SK-N-SH treated with all-trans-retinoic acid at 6 μM for 48 hours (cell line): ENCODE data around the gene HAAO.

ENCODE experiments used
- ARNTL ChIP-seq: fragments of 450-650 bp; formaldehyde crosslinking; IDR thresholded peaks from 2 replicates; pipeline ENCODE4 v1.5.0; 2020; ENCODE audit warnings: low read depth, mild to moderate bottlenecking, moderate library complexity, borderline replicate concordance
- CSDC2 ChIP-seq: fragments of 250-450 bp; sonication (Bioruptor Pico); IDR thresholded peaks from 2 replicates; pipeline ENCODE4 v1.5.0; 2020; ENCODE audit warnings: mild to moderate bottlenecking, moderate library complexity
- ESRRG ChIP-seq: fragments of 250-450 bp; sonication (Bioruptor Pico); IDR thresholded peaks from 2 replicates; pipeline ENCODE4 v1.6.1; 2021; ENCODE audit warnings: mild to moderate bottlenecking
- RARB ChIP-seq: fragments of 250-450 bp; sonication (Bioruptor Pico); IDR thresholded peaks from 2 replicates; pipeline ENCODE4 v1.8.0; 2021; ENCODE audit warnings: mild to moderate bottlenecking, moderate library complexity
- TCF4 ChIP-seq: fragments of 250-450 bp; sonication (Bioruptor Pico); IDR thresholded peaks from 2 replicates; pipeline ENCODE4 v1.8.0; 2021; ENCODE audit warnings: mild to moderate bottlenecking, moderate library complexity, borderline replicate concordance
- ZC3H10 ChIP-seq: fragments of 250-450 bp; sonication (Bioruptor Pico); IDR thresholded peaks from 2 replicates; pipeline ENCODE4 v1.5.1; 2021; ENCODE audit warnings: mild to moderate bottlenecking, moderate library complexity
- ZFP30 ChIP-seq: fragments of 450-650 bp; formaldehyde crosslinking; IDR thresholded peaks from 2 replicates; pipeline ENCODE4 v1.5.0; 2022; ENCODE audit warnings: mild to moderate bottlenecking, moderate library complexity
- TF ChIP-seq, protein P1 (sequence below): fragments of 250-450 bp; sonication (Bioruptor Pico); IDR thresholded peaks from 2 replicates; pipeline ENCODE4 v1.8.0; 2020; ENCODE audit warnings: mild to moderate bottlenecking, moderate library complexity, borderline replicate concordance
- TF ChIP-seq, protein P2 (sequence below): fragments of 250-450 bp; sonication (Bioruptor Pico); IDR thresholded peaks from 2 replicates; pipeline ENCODE4 v1.5.1; 2020; ENCODE audit warnings: low read depth, mild to moderate bottlenecking, moderate library complexity
- TF ChIP-seq, protein P3 (sequence below): fragments of 250-450 bp; sonication (Bioruptor Pico); IDR thresholded peaks from 2 replicates; pipeline ENCODE4 v1.8.0; 2021; ENCODE audit warnings: low read depth, mild to moderate bottlenecking, moderate library complexity, borderline replicate concordance

DNA sequence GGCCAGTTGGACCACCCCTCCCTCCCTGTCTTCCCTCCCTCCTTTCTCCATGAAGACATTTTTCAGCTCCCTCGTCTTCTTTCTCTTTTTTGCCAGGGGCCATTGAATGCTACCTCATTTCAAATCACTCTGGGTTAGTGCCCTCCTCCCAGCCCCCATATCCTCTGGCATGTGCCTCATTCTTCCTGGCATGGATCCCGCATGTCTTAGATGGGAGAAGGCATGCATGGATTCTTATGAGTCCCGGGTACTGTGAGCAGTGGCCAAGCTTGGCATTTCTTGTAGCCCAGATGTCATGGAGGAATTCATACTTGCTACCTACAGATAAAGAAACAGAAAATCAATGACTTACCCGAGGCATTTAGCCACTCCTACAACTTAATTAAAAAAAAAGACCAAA, 9.0 kb upstream of the HAAO start:
- TF ChIP-seq CSDC2 (CRISPR knock-in tag) (no peak), TCF4 (CRISPR knock-in tag) (no peak), ZC3H10 (no peak), RARB (CRISPR knock-in tag) (no peak), ARNTL (no peak), ESRRG (CRISPR knock-in tag) (no peak), ZFP30 (CRISPR knock-in tag) (no peak)
- TF ChIP-seq, protein P1, sequence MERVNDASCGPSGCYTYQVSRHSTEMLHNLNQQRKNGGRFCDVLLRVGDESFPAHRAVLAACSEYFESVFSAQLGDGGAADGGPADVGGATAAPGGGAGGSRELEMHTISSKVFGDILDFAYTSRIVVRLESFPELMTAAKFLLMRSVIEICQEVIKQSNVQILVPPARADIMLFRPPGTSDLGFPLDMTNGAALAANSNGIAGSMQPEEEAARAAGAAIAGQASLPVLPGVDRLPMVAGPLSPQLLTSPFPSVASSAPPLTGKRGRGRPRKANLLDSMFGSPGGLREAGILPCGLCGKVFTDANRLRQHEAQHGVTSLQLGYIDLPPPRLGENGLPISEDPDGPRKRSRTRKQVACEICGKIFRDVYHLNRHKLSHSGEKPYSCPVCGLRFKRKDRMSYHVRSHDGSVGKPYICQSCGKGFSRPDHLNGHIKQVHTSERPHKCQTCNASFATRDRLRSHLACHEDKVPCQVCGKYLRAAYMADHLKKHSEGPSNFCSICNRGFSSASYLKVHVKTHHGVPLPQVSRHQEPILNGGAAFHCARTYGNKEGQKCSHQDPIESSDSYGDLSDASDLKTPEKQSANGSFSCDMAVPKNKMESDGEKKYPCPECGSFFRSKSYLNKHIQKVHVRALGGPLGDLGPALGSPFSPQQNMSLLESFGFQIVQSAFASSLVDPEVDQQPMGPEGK (CRISPR knock-in tag) = no peak
- TF ChIP-seq, protein P2, sequence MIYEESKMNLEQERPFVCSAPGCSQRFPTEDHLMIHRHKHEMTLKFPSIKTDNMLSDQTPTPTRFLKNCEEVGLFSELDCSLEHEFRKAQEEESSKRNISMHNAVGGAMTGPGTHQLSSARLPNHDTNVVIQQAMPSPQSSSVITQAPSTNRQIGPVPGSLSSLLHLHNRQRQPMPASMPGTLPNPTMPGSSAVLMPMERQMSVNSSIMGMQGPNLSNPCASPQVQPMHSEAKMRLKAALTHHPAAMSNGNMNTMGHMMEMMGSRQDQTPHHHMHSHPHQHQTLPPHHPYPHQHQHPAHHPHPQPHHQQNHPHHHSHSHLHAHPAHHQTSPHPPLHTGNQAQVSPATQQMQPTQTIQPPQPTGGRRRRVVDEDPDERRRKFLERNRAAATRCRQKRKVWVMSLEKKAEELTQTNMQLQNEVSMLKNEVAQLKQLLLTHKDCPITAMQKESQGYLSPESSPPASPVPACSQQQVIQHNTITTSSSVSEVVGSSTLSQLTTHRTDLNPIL (CRISPR knock-in tag) = no peak
- TF ChIP-seq, protein P3, sequence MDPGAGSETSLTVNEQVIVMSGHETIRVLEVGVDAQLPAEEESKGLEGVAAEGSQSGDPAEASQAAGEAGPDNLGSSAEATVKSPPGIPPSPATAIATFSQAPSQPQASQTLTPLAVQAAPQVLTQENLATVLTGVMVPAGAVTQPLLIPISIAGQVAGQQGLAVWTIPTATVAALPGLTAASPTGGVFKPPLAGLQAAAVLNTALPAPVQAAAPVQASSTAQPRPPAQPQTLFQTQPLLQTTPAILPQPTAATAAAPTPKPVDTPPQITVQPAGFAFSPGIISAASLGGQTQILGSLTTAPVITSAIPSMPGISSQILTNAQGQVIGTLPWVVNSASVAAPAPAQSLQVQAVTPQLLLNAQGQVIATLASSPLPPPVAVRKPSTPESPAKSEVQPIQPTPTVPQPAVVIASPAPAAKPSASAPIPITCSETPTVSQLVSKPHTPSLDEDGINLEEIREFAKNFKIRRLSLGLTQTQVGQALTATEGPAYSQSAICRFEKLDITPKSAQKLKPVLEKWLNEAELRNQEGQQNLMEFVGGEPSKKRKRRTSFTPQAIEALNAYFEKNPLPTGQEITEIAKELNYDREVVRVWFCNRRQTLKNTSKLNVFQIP = no peak
